NT2/D1 (cell line): ENCODE data around the gene SRF.

Source experiments
- DNase-seq: peaks from one replicate; pipeline ENCODE4 v3.0.0-alpha.2; 2011; ENCODE audit warnings: low read depth, low spot score
- H3K27me3 ChIP-seq: 2 replicates; pipeline ENCODE4 v1.6.0; 2011; ENCODE audit warnings: mild to moderate bottlenecking; ENCODE audit not compliant: insufficient read length, insufficient read depth
- H3K36me3 ChIP-seq: 2 replicates; pipeline ENCODE4 v1.6.1; 2011; ENCODE audit warnings: mild to moderate bottlenecking, low read length, mixed read lengths; ENCODE audit not compliant: insufficient read depth, insufficient read length
- H3K4me1 ChIP-seq: 2 replicates; pipeline ENCODE4 v1.5.1; 2011; ENCODE audit not compliant: insufficient read depth, insufficient read length
- H3K4me3 ChIP-seq: 2 replicates; pipeline ENCODE4 v1.5.1; 2011; ENCODE audit warnings: low read depth; ENCODE audit not compliant: insufficient read length
- H3K9ac ChIP-seq: 2 replicates; pipeline ENCODE4 v1.6.0; 2011; ENCODE audit warnings: low read depth; ENCODE audit not compliant: insufficient read length
- H3K9me3 ChIP-seq: 2 replicates; pipeline ENCODE4 v1.5.1; 2011; ENCODE audit warnings: mild to moderate bottlenecking, low read length; ENCODE audit not compliant: insufficient read depth
- SUZ12 ChIP-seq: IDR thresholded peaks from 2 replicates; pipeline ENCODE4 v1.6.1; 2011; ENCODE audit not compliant: insufficient read length, insufficient read depth; ENCODE audit errors: extremely low read depth
- YY1 ChIP-seq: IDR thresholded peaks from 2 replicates; pipeline ENCODE4 v1.6.1; 2011; ENCODE audit not compliant: insufficient read length, insufficient read depth
- ZNF274 ChIP-seq: IDR thresholded peaks from 2 replicates; pipeline ENCODE4 v1.6.1; 2011; ENCODE audit warnings: mild to moderate bottlenecking, low read depth, low read length

The SRF gene

DNA sequence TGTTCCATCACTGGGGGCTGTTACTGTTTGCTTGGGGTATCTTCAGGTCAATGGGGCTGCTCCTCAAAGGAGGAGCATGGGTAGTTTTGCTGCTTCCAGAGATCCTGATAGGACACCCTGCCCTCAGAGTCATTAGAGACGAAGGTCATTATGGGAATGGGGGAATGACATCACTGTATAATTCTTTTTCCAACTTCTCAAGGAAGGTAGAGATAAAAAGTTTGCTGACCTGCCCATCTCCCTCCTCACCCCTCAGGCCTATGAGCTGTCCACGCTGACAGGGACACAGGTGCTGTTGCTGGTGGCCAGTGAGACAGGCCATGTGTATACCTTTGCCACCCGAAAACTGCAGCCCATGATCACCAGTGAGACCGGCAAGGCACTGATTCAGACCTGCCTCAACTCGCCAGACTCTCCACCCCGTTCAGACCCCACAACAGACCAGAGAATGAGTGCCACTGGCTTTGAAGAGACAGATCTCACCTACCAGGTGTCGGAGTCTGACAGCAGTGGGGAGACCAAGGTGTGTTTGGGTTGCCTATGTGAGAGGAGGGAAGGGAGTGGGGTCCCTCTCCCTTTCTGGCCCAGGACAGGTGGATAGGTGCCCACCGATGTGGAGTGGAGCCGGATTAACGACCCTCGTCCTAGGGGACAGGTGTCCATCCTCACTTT is 2.7 kb downstream of the SRF start:
- H3K4me3 ChIP-seq, result peak overlapping the region; percentile 26
- peaks cover 40% of the 10 kb centered on the region for H3K36me3 ChIP-seq
- H3K9me3 ChIP-seq, result no peaks in the 10 kb centered on the region
- DNase-seq, result no peak
- H3K27me3 ChIP-seq, result no peaks in the 10 kb centered on the region
- TF ChIP-seq ZNF274 (no peak), SUZ12 (no peak), YY1 (no peak)
- H3K9ac ChIP-seq, result peak overlapping the region; percentile 50
- peaks cover 7% of the 10 kb centered on the region for H3K4me1 ChIP-seq

- peak overlapping the region; percentile 50 for H3K9ac ChIP-seq
- DNase-seq, result peak; percentile 92
- no peaks in the 10 kb centered on the region for H3K9me3 ChIP-seq
- no peaks in the 10 kb centered on the region for H3K27me3 ChIP-seq
- TF ChIP-seq SUZ12 (no peak), YY1 (no peak)
- H3K36me3 ChIP-seq, result peaks cover 47% of the 10 kb centered on the region
- H3K4me1 ChIP-seq, result peaks cover 7% of the 10 kb centered on the region
- no peak overlapping the region for H3K4me3 ChIP-seq
Measured at GRCh38 chr6:43174263-43175112, 3.4 kb downstream of the SRF start.

GRCh38 chr6:43175676-43176422 is 4.8 kb downstream of the SRF start:
- H3K9ac ChIP-seq, result no peak overlapping the region

DNA sequence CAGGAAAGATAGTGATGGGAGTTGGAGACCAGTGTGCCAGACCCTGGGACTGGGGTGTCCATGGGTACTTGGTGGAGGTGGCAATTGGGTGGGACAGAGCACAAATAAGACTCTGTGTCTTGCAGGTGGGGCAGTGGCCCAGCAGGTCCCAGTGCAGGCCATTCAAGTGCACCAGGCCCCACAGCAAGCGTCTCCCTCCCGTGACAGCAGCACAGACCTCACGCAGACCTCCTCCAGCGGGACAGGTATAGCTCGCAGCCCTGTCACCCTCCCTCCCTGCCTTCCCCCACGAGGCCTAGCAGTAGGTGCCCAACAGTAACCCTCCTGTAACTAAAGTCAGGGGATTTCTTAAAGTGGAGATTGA is 5.3 kb downstream of the SRF start:
- peaks cover 10% of the 10 kb centered on the region for H3K4me1 ChIP-seq
- H3K9me3 ChIP-seq, result no peaks in the 10 kb centered on the region
- H3K9ac ChIP-seq, result no peak overlapping the region
- H3K36me3 ChIP-seq, result peaks cover 58% of the 10 kb centered on the region
- no peaks in the 10 kb centered on the region for H3K27me3 ChIP-seq
- DNase-seq, result no peak
- no peak overlapping the region for H3K4me3 ChIP-seq
- no peak for TF ChIP-seq ZNF274
- TF ChIP-seq SUZ12, result no peak
- TF ChIP-seq YY1, result no peak

More at GRCh38 chr6:43175676-43176422, 4.8 kb downstream of the SRF start:
- TF ChIP-seq ZNF274, result no peak
- TF ChIP-seq SUZ12, result no peak
- TF ChIP-seq YY1, result no peak
- no peak for DNase-seq
- H3K4me3 ChIP-seq, result no peak overlapping the region
- H3K27me3 ChIP-seq, result no peaks in the 10 kb centered on the region
- H3K9me3 ChIP-seq, result no peaks in the 10 kb centered on the region
- H3K4me1 ChIP-seq, result peaks cover 10% of the 10 kb centered on the region
- H3K36me3 ChIP-seq, result peaks cover 53% of the 10 kb centered on the region

- no peaks in the 10 kb centered on the region for H3K27me3 ChIP-seq
- no peak for DNase-seq
- no peaks in the 10 kb centered on the region for H3K9me3 ChIP-seq
- peaks cover 10% of the 10 kb centered on the region for H3K4me1 ChIP-seq
- no peak overlapping the region for H3K4me3 ChIP-seq
- no peak for TF ChIP-seq SUZ12
- no peak for TF ChIP-seq YY1
- TF ChIP-seq ZNF274, result no peak
- no peak overlapping the region for H3K9ac ChIP-seq
- H3K36me3 ChIP-seq, result peaks cover 58% of the 10 kb centered on the region
Measured at GRCh38 chr6:43178150-43178549, 7.1 kb downstream of the SRF start.

DNA sequence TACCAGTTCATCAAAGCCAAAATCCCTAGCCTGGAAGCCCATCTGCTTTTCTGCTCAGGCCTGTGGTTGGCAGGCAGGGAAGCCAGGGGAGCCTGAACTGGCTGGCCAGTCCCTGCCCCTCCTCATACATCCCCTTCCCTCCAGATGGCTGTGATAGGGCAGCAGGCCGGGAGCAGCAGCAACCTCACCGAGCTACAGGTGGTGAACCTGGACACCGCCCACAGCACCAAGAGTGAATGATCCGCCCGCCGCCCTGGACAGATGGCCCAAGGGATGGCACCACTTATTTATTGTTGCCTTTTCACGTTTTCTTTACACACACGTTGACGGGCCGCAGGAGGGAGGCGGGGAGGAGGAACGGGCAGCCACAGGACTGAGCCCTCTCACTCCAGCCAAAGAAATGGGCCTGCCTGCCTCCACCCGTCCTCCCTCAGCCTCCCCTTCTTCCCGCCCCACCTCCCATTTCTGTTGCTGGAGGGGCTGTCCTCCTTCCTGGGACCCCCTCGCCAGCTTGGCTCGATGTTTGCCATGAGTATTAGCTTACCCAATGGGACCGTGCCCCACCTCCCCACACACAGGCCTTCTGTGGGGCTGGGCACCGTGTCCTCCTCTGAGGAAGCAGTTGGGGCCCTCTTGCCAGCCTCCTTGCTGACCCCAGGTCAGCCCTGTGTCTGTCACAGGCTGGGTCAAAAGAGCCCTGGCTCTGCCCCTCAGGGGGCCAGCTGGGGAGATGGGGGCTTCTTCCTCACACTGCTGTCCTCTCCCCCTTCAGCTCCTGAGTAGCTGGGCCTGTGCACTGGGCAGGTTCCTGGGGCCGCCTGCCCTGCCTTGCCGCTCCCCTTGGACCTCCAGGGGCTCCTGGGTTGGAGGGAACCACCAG is 8.1 kb downstream of the SRF start:
- Histone ChIP-seq H3K4me3 (no peak overlapping the region), H3K27me3 (no peaks in the 10 kb centered on the region), H3K9me3 (no peaks in the 10 kb centered on the region), H3K9ac (no peak overlapping the region), H3K4me1 (peaks cover 3% of the 10 kb centered on the region), H3K36me3 (peaks cover 50% of the 10 kb centered on the region)
- TF ChIP-seq SUZ12 (no peak), ZNF274 (no peak), YY1 (no peak)
- no peak for DNase-seq

GRCh38 chr6:43180058-43180457 is 9.0 kb downstream of the SRF start:
- TF ChIP-seq YY1 (no peak), SUZ12 (no peak), ZNF274 (no peak)

More at GRCh38 chr6:43180058-43180457, 9.0 kb downstream of the SRF start:
- H3K36me3 ChIP-seq, result peaks cover 47% of the 10 kb centered on the region
- no peak for DNase-seq
- peaks cover 3% of the 10 kb centered on the region for H3K4me1 ChIP-seq
- H3K4me3 ChIP-seq, result no peak overlapping the region
- no peaks in the 10 kb centered on the region for H3K9me3 ChIP-seq
- H3K9ac ChIP-seq, result no peak overlapping the region
- no peaks in the 10 kb centered on the region for H3K27me3 ChIP-seq
